ENCODE measurements around the gene BLM. TPM values are rescaled to one million over a fixed set of nuclear protein-coding genes. Genes with fewer than 3 reads are reported as not detected.

Gene BLM
- total RNA-seq (2021; fragmentation: NEBNext Ultra II Directional; extraction: Animal tissue kit (Norgen Biotek cat#: 25700)) (45.6 and 46.7 TPM in 2 replicates), polyA plus RNA-seq (2011; rRNA removed) (10.4 and 15.2 TPM in 2 replicates), polyA minus RNA-seq (2011; rRNA and poly(A)+ RNA removed) (71.7 and 86.9 TPM in 2 replicates)
- 14.1 TPM for polyA plus RNA-seq (2011; cell fraction: cytosol; rRNA removed)
- 19.8 TPM for polyA plus RNA-seq (2011; cell fraction: nucleus; rRNA removed)
- polyA plus RNA-seq (2012, experiment 1 of 2): 27.3 to 33.8 TPM (median 33.5 TPM) in 4 replicates
- 2.9 TPM for polyA plus RNA-seq (2012, experiment 2 of 2)
- polyA plus RNA-seq (2013, experiment 1 of 2): 36.0 TPM
- 36.9 TPM for polyA plus RNA-seq (2013, experiment 2 of 2)
- 12.9 TPM for polyA minus RNA-seq (2011; cell fraction: cytosol; rRNA and poly(A)+ RNA removed)
- polyA minus RNA-seq (2011; cell fraction: nucleus; rRNA and poly(A)+ RNA removed): 52.7 TPM
- long read RNA-seq, experiment 1, full-length matches to known transcripts: 3 of 23 reads
- long read RNA-seq, experiment 1, partial matches to known transcripts: 16 of 23 reads
- long read RNA-seq, experiment 1, other reads (novel, unspliced or antisense): 4 of 23 reads
- long read RNA-seq, experiment 2, full-length matches to known transcripts: 2 of 8 reads
- long read RNA-seq, experiment 2, partial matches to known transcripts: 4 of 8 reads
- long read RNA-seq, experiment 2, other reads (novel, unspliced or antisense): 2 of 8 reads

DNA sequence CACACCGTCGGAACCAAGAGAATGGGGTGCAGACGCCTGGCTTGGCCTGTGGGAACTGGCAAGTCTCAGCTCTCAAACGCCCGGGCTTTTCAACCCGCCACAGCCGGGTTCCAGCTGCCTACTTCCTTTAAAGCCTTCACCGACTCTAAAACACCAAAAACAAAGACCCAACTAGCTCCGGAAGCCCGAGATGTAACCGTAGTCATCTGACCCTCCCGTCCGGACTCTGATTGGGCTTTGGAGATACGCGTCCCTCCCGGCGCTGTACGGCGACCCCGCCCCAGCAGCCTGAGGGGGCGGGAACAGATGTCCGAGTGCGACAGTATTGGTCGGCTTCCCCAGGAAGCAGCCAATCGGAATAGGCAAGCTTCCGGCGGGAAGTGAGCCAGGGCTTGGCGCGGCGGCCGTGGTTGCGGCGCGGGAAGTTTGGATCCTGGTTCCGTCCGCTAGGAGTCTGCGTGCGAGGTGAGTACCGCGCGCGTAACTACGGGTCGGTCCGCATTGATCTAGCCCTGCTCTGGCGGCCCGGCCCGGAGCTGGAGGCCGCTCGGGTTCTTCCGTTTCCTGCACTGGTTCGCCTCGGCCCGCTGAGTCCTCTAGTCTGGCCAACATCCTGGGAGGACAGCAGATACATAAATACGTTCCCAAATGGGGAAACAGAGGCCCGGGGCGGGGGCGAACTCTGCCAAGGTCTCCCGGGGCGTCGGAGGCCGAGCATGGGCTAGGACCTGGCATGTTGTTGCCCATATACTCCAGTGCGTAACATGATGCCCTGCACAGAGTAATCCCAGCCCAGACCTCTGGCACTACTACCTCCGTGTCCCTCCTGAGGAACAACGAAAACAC, at the start of gene BLM:
BLM (plus strand) TSS at position 371 of the 846 bp plus-strand sequence. CDS start 30,047 bp downstream, outside the sequence.
- Histone ChIP-seq H2BK5ac (ENCODE audit: low read depth, low read length) (peak within 1 kb of the TSS; percentile 93), H3K4me1 (replicated peaks in 1 of 4; ENCODE audit: control insufficient read depth in 3 of 4, insufficient read depth in 4 of 4, low read length in 3 of 4) (peaks cover 0 to 3% (median 2%) of the 10 kb centered on the region in 4 experiments; a peak in 4 of 7 replicates), H4K91ac (replicated peaks; ENCODE audit: insufficient read length, low read length) (peak within 1 kb of the TSS; percentile 78), H2BK15ac (ENCODE audit: low read length) (no peak within 1 kb of the TSS), H3K4ac (replicated peaks; ENCODE audit: insufficient read length, low read depth, low read length) (peak within 1 kb of the TSS; percentile 82), H3K27ac (ENCODE audit: low read depth, low read length) (peak within 1 kb of the TSS; percentile 86), H3K23me2 (ENCODE audit: low read depth, low read length) (peaks cover 12% of the 10 kb centered on the region), H2AFZ (ENCODE audit: low read length) (peak within 1 kb of the TSS; percentile 85; the same call in 1 of the 2 replicates), H3K79me2 (ENCODE audit: control insufficient read depth in 1 of 2, insufficient read depth in 2 of 2, low read length in 2 of 2) (peaks cover 17 to 45% of the 10 kb centered on the region in 2 experiments), H2BK120ac (replicated peaks; ENCODE audit: low read depth, low read length) (no peak within 1 kb of the TSS), H3K4me2 (ENCODE audit: insufficient read depth in 1 of 2, low read depth in 2 of 2, low read length in 2 of 2) (peak within 1 kb of the TSS; percentile 87), H3K36me3 (ENCODE audit: control insufficient read depth in 2 of 4, insufficient read depth in 4 of 4, low read length in 3 of 4) (peaks cover 0 to 6% (median 2%) of the 10 kb centered on the region in 4 experiments; a peak in 3 of 8 replicates), H3K79me1 (ENCODE audit: low read depth, low read length) (no peaks in the 10 kb centered on the region), H3K18ac (ENCODE audit: extremely low read depth, low read length) (peak within 1 kb of the TSS; percentile 89), H3K9ac (replicated peaks in 1 of 4; ENCODE audit: extremely low read depth in 1 of 4, low read depth in 3 of 4, low read length in 3 of 4) (peak within 1 kb of the TSS; percentile 87 to 99 (median 94)), H3K4me3 (ENCODE audit: extremely low read depth in 1 of 4, insufficient read depth in 2 of 4, low read depth in 3 of 4, low read length in 4 of 4) (peak within 1 kb of the TSS; percentile 63 to 98 (median 86)), H3K27me3 (replicated peaks in 1 of 4; ENCODE audit: control insufficient read depth in 3 of 4, extremely low read depth in 1 of 4, insufficient read depth in 3 of 4, low read length in 3 of 4) (no peaks in the 10 kb centered on the region), H3K9me3 (ENCODE audit: insufficient read depth in 2 of 2, low read depth in 1 of 2, low read length in 1 of 2) (no peaks in the 10 kb centered on the region), H2BK20ac (ENCODE audit: low read length) (no peak within 1 kb of the TSS), H3K14ac (ENCODE audit: insufficient read length) (no peak within 1 kb of the TSS), H2AK5ac (ENCODE audit: low read depth, low read length) (no peak within 1 kb of the TSS), H3K56ac (replicated peaks; ENCODE audit: insufficient read length, low read depth, low read length) (peak within 1 kb of the TSS; percentile 49), H2BK12ac (ENCODE audit: low read depth, low read length) (peak within 1 kb of the TSS; percentile 20; the same call in 1 of the 2 replicates), H4K8ac (ENCODE audit: extremely low read depth, insufficient read depth, low read length) (peak within 1 kb of the TSS; percentile 97), H3K23ac (ENCODE audit: insufficient read length) (no peak within 1 kb of the TSS), H4K20me1 (replicated peaks in 1 of 2; ENCODE audit: control insufficient read depth in 1 of 2, insufficient read depth in 2 of 2, low read length in 2 of 2) (no peaks in the 10 kb centered on the region), H4K5ac (ENCODE audit: insufficient read length, low read depth, low read length) (peak within 1 kb of the TSS; percentile 68)
- FAIRE-seq (peak; percentile 82), DNase-seq (ENCODE audit: low read depth in 1 of 2, low spot score in 2 of 2) (peak; percentile 91 to 92)
- ChIA-PET POLR2A (ENCODE audit: partially characterized antibody) (interaction anchor here (0.6 to 2.2 kb wide), 13 partner anchors 11 to 310 kb away, joined by 3 to 10 read pairs (median 3); no protein-coding TSS in a partner anchor), CTCF (ENCODE audit: partially characterized antibody) (interaction anchor here (0.8 to 1.7 kb wide), 6 partner anchors 11 to 241 kb away, joined by 3 to 6 read pairs (median 4); partner anchors contain the start of gene HDDC3)
- 1% methylated on average over 65 of the region's 65 CpGs; no CpG with 5 or more reads in 1 of the 2 experiments for WGBS, 2 experiments (ENCODE audit: extremely low coverage in 1 of 2, insufficient coverage in 1 of 2, insufficient read length in 1 of 2, insufficient replicate concordance in 2 of 2, low coverage in 1 of 2, low lambda C conversion rate in 2 of 2, missing lambda C conversion rate in 1 of 2)
- TF ChIP-seq RAD21 (IDR thresholded peaks at IDR 0.05 in 1 of 2, conservative IDR thresholded peaks at IDR 0.05 in 1 of 2; ENCODE audit: low read depth in 2 of 2, low read length in 2 of 2) (no peak), POLR2AphosphoS5 (IDR thresholded peaks at IDR 0.05; ENCODE audit: low read depth, low read length) (peak; percentile 82)
- TF ChIP-seq, protein P1, sequence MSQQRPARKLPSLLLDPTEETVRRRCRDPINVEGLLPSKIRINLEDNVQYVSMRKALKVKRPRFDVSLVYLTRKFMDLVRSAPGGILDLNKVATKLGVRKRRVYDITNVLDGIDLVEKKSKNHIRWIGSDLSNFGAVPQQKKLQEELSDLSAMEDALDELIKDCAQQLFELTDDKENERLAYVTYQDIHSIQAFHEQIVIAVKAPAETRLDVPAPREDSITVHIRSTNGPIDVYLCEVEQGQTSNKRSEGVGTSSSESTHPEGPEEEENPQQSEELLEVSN (IDR thresholded peaks at IDR 0.05): peak; percentile 96

Data from H1 (cell line).